ENCODE data around the gene U2AF2.

U2AF2 gene

GRCh38 chr19:55720214-55720746, 65.4 kb downstream of the U2AF2 start:
- TF ChIP-seq, protein P1, sequence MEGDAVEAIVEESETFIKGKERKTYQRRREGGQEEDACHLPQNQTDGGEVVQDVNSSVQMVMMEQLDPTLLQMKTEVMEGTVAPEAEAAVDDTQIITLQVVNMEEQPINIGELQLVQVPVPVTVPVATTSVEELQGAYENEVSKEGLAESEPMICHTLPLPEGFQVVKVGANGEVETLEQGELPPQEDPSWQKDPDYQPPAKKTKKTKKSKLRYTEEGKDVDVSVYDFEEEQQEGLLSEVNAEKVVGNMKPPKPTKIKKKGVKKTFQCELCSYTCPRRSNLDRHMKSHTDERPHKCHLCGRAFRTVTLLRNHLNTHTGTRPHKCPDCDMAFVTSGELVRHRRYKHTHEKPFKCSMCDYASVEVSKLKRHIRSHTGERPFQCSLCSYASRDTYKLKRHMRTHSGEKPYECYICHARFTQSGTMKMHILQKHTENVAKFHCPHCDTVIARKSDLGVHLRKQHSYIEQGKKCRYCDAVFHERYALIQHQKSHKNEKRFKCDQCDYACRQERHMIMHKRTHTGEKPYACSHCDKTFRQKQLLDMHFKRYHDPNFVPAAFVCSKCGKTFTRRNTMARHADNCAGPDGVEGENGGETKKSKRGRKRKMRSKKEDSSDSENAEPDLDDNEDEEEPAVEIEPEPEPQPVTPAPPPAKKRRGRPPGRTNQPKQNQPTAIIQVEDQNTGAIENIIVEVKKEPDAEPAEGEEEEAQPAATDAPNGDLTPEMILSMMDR (IDR thresholded peaks at IDR 0.05; ENCODE audit: low read depth, low read length) = no peak
- H3K4me3 ChIP-seq (ENCODE audit: low read depth, low read length) = no peak overlapping the region

DNA sequence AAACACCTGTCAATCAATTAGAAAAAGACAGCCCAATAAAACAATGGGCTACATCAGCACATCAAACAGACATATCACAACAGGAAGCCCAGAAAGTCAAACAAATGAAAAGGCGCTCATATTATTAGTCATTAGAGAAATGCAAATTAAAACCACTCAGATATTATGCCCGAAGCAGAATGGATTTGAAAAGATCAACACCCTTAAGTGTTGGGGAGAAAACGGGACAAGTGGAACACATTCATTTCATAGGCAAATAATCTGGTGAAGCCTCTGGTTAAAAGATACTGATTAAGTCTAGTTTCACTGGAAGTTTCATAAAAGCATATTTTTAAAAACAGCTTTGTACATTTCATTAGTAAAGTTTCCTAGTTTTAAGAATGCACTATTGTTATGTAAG, 66.0 kb downstream of the U2AF2 start:
- TF ChIP-seq, protein P1 (IDR thresholded peaks at IDR 0.05; ENCODE audit: low read depth, low read length) = no peak
- no peak overlapping the region for H3K4me3 ChIP-seq (ENCODE audit: low read depth, low read length)

GRCh38 chr19:55723491-55723890, 68.7 kb downstream of the U2AF2 start:
- TF ChIP-seq, protein P1 (IDR thresholded peaks at IDR 0.05; ENCODE audit: low read depth, low read length) = no peak

More at GRCh38 chr19:55723491-55723890, 68.7 kb downstream of the U2AF2 start:
- no peak overlapping the region for H3K4me3 ChIP-seq (ENCODE audit: low read depth, low read length)
